Measurements from ENCODE around the gene HGFAC. TPM values are rescaled to one million over a fixed set of nuclear protein-coding genes. Genes with fewer than 3 reads are reported as not detected.

HGFAC gene
- total and polyA plus RNA-seq, 2 experiments from 2014 or later: not detected

DNA sequence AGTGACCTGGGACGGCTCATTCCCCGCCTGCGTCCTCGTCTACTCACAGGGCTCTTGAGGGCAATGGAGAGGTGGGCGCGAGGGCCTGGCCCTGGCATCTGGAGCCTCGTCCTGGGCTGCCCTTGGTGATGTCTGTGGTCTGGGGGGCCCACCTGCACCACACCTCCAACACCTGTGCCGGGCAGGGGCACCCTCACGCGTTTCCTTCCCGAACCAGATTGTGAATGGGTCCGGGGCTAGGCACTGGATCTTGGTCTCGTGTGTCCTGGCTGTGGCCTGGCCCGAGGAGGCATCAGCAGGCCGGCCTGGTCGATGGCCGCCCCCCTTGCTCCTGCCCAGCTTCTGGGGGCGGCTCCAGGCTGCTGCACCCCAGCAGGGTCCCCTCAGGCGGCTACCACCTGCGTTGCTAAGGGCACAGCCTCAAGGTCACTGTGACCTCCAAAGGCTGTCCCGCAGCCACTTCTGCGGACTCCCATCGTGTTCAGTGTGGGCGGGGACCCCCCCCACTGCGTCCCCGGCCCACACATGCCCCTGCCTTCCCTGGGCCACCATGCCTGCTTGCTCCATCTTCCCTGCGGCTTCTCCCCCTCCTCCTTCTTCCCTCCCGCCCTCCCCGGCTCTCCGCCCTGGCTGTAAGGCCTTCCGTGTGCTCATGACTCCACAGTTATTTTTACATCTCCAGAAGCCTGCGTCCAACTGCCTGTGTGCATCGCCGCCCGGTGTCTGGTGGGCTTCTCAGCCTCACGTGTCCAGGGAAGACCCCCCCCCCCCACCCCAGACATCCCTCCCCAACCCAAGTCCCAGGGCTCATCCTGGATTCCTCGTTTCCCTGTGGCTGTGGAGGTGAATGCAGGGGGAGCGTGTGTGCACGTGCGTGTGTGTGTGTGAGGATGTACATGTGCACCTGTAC is 25.2 kb downstream of the HGFAC start:
- Histone ChIP-seq H3F3A (ENCODE audit: insufficient read depth) (no peaks in the 10 kb centered on the region), H3K4me2 (ENCODE audit: unreplicated experiment) (no peak overlapping the region), H4K20me1 (ENCODE audit: insufficient read depth) (no peaks in the 10 kb centered on the region), H3K27me3 (replicated peaks; ENCODE audit: insufficient read depth) (peaks cover 3% of the 10 kb centered on the region), H3K9ac (no peak overlapping the region), H3K27ac (no peak overlapping the region), H3K4me3 (no peak overlapping the region), H3K36me3 (ENCODE audit: low read depth) (no peaks in the 10 kb centered on the region), H3K9me3 (ENCODE audit: low read depth) (no peaks in the 10 kb centered on the region), H2AFZ (no peak overlapping the region), H3K9me2 (ENCODE audit: insufficient read depth) (no peaks in the 10 kb centered on the region), H3K79me2 (ENCODE audit: insufficient read depth) (no peaks in the 10 kb centered on the region), H3K4me1 (ENCODE audit: insufficient read depth) (no peaks in the 10 kb centered on the region)
- TF ChIP-seq EZH2phosphoT487 (IDR thresholded peaks at IDR 0.05; ENCODE audit: insufficient read depth, low read depth): no peak
- TF ChIP-seq EZH2 (IDR thresholded peaks at IDR 0.05; ENCODE audit: insufficient read depth, poor library complexity, severe bottlenecking): no peak
- no peak for DNase-seq
- in situ Hi-C loops (cut with MboI): no loop called here
- 76 to 77% methylated on average over 26 to 36 of the region's 40 CpGs for WGBS, 2 experiments (ENCODE audit: low coverage in 1 of 2, low lambda C conversion rate in 2 of 2, missing lambda C conversion rate in 2 of 2)

DNA sequence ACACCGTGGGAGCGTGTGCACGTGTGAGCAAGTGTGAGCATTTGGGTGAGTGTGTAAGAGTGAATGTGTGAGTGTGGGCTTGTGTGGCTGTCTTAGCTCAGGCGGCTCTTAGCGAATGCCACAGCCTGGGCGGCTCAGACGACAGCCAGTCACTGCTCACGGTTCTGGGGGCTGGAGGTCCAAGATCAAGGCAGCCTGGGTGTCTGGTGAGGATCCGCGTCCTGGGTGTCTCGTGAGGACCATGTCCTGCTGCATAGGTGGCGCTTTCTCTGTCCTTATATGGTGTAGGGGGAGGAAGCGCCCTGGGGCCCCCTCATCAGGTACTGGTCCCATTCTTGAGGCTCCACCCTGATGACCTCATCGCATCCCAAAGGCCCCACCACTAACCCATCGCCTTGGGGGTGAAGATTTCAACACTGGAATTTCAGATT is 25.8 kb downstream of the HGFAC start:
- H3K79me2 ChIP-seq (ENCODE audit: insufficient read depth): no peaks in the 10 kb centered on the region
- H3K27ac ChIP-seq: no peak overlapping the region
- H3F3A ChIP-seq (ENCODE audit: insufficient read depth): no peaks in the 10 kb centered on the region
- no peak for DNase-seq
- no peak overlapping the region for H3K4me2 ChIP-seq (ENCODE audit: unreplicated experiment)
- 70 to 75% methylated on average over 13 to 15 of the region's 15 CpGs for WGBS, 2 experiments (ENCODE audit: low coverage in 1 of 2, low lambda C conversion rate in 2 of 2, missing lambda C conversion rate in 2 of 2)
- H2AFZ ChIP-seq: no peak overlapping the region
- H3K9me2 ChIP-seq (ENCODE audit: insufficient read depth): no peaks in the 10 kb centered on the region
- no peaks in the 10 kb centered on the region for H3K9me3 ChIP-seq (ENCODE audit: low read depth)
- TF ChIP-seq EZH2phosphoT487 (IDR thresholded peaks at IDR 0.05; ENCODE audit: insufficient read depth, low read depth) (no peak), EZH2 (IDR thresholded peaks at IDR 0.05; ENCODE audit: insufficient read depth, poor library complexity, severe bottlenecking) (no peak)
- H3K9ac ChIP-seq: no peak overlapping the region
- no peaks in the 10 kb centered on the region for H3K4me1 ChIP-seq (ENCODE audit: insufficient read depth)
- peaks cover 3% of the 10 kb centered on the region for H3K27me3 ChIP-seq (replicated peaks; ENCODE audit: insufficient read depth)
- no peak overlapping the region for H3K4me3 ChIP-seq
- no peaks in the 10 kb centered on the region for H4K20me1 ChIP-seq (ENCODE audit: insufficient read depth)
- in situ Hi-C loops (cut with MboI): no loop called here
- no peaks in the 10 kb centered on the region for H3K36me3 ChIP-seq (ENCODE audit: low read depth)

DNA sequence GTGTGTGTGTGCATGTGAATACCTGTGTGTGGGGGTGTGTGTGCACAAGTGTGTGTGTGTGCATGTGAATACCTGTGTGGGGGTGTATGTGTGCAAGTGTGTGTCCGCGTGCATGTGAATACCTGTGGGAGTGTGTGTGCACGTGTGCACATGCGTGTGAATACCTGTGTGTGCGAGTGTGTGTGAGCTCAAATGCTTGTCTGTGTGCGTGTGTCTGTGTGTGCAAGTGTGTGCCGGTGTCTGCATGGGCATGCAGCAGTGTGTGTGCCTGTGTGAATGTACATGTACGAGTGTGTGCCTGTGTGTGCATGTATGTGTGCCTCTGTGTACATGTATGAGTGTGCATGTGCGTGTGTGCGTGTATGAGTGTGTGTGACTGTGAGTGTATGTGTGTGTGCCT is 26.4 kb downstream of the HGFAC start:
- no peak overlapping the region for H3K27ac ChIP-seq
- H3K4me3 ChIP-seq: no peak overlapping the region
- H3K79me2 ChIP-seq (ENCODE audit: insufficient read depth): no peaks in the 10 kb centered on the region
- no peak for TF ChIP-seq EZH2phosphoT487 (IDR thresholded peaks at IDR 0.05; ENCODE audit: insufficient read depth, low read depth)
- no peak for TF ChIP-seq EZH2 (IDR thresholded peaks at IDR 0.05; ENCODE audit: insufficient read depth, poor library complexity, severe bottlenecking)
- H3K9me2 ChIP-seq (ENCODE audit: insufficient read depth): no peaks in the 10 kb centered on the region
- no peaks in the 10 kb centered on the region for H3K9me3 ChIP-seq (ENCODE audit: low read depth)
- no peaks in the 10 kb centered on the region for H4K20me1 ChIP-seq (ENCODE audit: insufficient read depth)
- no peak overlapping the region for H3K4me2 ChIP-seq (ENCODE audit: unreplicated experiment)
- H3K36me3 ChIP-seq (ENCODE audit: low read depth): no peaks in the 10 kb centered on the region
- H3F3A ChIP-seq (ENCODE audit: insufficient read depth): no peaks in the 10 kb centered on the region
- no peaks in the 10 kb centered on the region; the same call in 1 of the 2 replicates for H3K27me3 ChIP-seq (replicated peaks; ENCODE audit: insufficient read depth)
- 80 to 85% methylated on average over 10 of the region's 10 CpGs for WGBS, 2 experiments (ENCODE audit: low coverage in 1 of 2, low lambda C conversion rate in 2 of 2, missing lambda C conversion rate in 2 of 2)
- DNase-seq: no peak
- H2AFZ ChIP-seq: no peak overlapping the region
- no peaks in the 10 kb centered on the region for H3K4me1 ChIP-seq (ENCODE audit: insufficient read depth)
- no peak overlapping the region for H3K9ac ChIP-seq
- in situ Hi-C loops (cut with MboI): no loop called here

DNA sequence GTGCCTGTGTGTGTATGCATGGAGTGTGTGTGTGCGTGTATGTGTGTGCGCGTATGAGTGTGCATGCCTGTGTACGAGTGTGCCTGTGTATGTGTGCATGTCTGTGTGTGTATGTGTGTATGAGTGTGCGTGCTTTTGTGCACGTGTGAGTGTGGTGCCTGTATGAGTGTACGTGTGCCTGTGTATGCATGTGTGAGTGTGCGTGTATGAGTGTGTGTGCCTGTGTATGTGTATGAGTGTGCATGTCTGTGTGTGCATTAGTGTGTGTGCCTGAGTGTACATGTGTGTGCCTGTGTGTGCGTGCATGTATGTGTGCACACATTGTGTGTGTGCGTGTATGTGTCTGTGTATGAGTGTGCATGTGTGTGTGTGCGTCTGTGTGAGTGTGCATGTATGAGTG is 27.0 kb downstream of the HGFAC start:
- H2AFZ ChIP-seq: no peak overlapping the region
- no peak overlapping the region for H3K27ac ChIP-seq
- no peak overlapping the region for H3K4me3 ChIP-seq
- no peak overlapping the region for H3K4me2 ChIP-seq (ENCODE audit: unreplicated experiment)
- H3K36me3 ChIP-seq (ENCODE audit: low read depth): no peaks in the 10 kb centered on the region
- H4K20me1 ChIP-seq (ENCODE audit: insufficient read depth): no peaks in the 10 kb centered on the region
- in situ Hi-C loops (cut with MboI): no loop called here
- H3K9me3 ChIP-seq (ENCODE audit: low read depth): no peaks in the 10 kb centered on the region
- WGBS, 2 experiments (ENCODE audit: low coverage in 1 of 2, low lambda C conversion rate in 2 of 2, missing lambda C conversion rate in 2 of 2): 86 to 91% methylated on average over 11 of the region's 11 CpGs
- no peaks in the 10 kb centered on the region; the same call in 1 of the 2 replicates for H3K27me3 ChIP-seq (replicated peaks; ENCODE audit: insufficient read depth)
- H3K4me1 ChIP-seq (ENCODE audit: insufficient read depth): no peaks in the 10 kb centered on the region
- TF ChIP-seq EZH2 (IDR thresholded peaks at IDR 0.05; ENCODE audit: insufficient read depth, poor library complexity, severe bottlenecking) (no peak), EZH2phosphoT487 (IDR thresholded peaks at IDR 0.05; ENCODE audit: insufficient read depth, low read depth) (no peak)
- no peaks in the 10 kb centered on the region for H3K79me2 ChIP-seq (ENCODE audit: insufficient read depth)
- H3K9me2 ChIP-seq (ENCODE audit: insufficient read depth): no peaks in the 10 kb centered on the region
- DNase-seq: no peak
- H3F3A ChIP-seq (ENCODE audit: insufficient read depth): no peaks in the 10 kb centered on the region
- no peak overlapping the region for H3K9ac ChIP-seq

Data from GM23248 (cell line).